Endothelial cell of umbilical vein (primary cell): ENCODE data around the gene LANCL1. TPM values are rescaled to one million over a fixed set of nuclear protein-coding genes. Genes with fewer than 3 reads are reported as not detected.

Source experiments
- BruUV-seq: library from RNA; stranded (reverse); fragments of 400-500 nt; replicated peaks from 2 replicates; lab custom pipeline; 2021; lab: Mats Ljungman, UMichigan
- CTCF ChIA-PET: fragments of 300-600, 350-600 bp; sonication (Branson Sonifier 250); formaldehyde crosslinking; loops from one replicate; lab custom pipeline; 2021; ENCODE audit warnings: antibody characterized with exemption, inconsistent platforms; lab: Charles Lee
- POLR2A ChIA-PET: fragments of 300-600, 350-600 bp; sonication (Branson Sonifier 250); formaldehyde crosslinking; loops from one replicate; lab custom pipeline; 2021; ENCODE audit warnings: antibody characterized with exemption, inconsistent platforms; lab: Charles Lee
- DNase-seq: peaks from one replicate; pipeline ENCODE4 v3.0.0-alpha.2; 2011; ENCODE audit warnings: low read depth, low spot score
- FAIRE-seq: peaks from 2 replicates; lab custom pipeline; 2011; peaks lifted over from hg19 to GRCh38; lab: Jason Lieb, UNC
- H2AFZ ChIP-seq: 2 replicates; pipeline ENCODE4 v1.6.0; 2012; ENCODE audit warnings: low read depth, low read length, control low read depth, inconsistent platforms
- H3K27ac ChIP-seq: 2 replicates; pipeline ENCODE4 v1.5.1; 2011; ENCODE audit warnings: low read depth, mild to moderate bottlenecking, control low read depth, low read length, moderate library complexity; ENCODE audit not compliant: insufficient read depth
- H3K27me3 ChIP-seq, 2 experiments: 2 replicates each; pipeline versions ENCODE4 v1.6.0 to v1.6.1; 2011; ENCODE audit warnings: low read length in 2 of 2, mixed read lengths in 1 of 2; ENCODE audit not compliant: control insufficient read depth in 2 of 2, insufficient read depth in 2 of 2
- H3K36me3 ChIP-seq, 2 experiments: 2 replicates in 1 of 2; 3 replicates in 1 of 2; pipeline ENCODE4 v1.5.1; 2011; ENCODE audit warnings: low read length in 2 of 2, mild to moderate bottlenecking in 1 of 2, moderate library complexity in 1 of 2; ENCODE audit not compliant: control insufficient read depth in 2 of 2, insufficient read depth in 2 of 2; ENCODE audit errors: extremely low read depth in 1 of 2
- H3K4me1 ChIP-seq: 3 replicates; pipeline ENCODE4 v1.5.1; 2011; ENCODE audit warnings: mild to moderate bottlenecking, low read length; ENCODE audit not compliant: control insufficient read depth, insufficient read depth; ENCODE audit errors: extremely low read depth
- H3K4me2 ChIP-seq: 2 replicates; pipeline ENCODE4 v1.6.1; 2011; ENCODE audit warnings: low read length, control low read depth, mixed read lengths; ENCODE audit not compliant: insufficient read depth
- H3K4me3 ChIP-seq, 3 experiments: fragments of 200-600 bp in 1 of 3; sonication (generic), shearing (Covaris generic) in 1 of 3; replicated peaks in 1 of 3; 2 replicates each; pipeline ENCODE4 v1.5.1; 2011 to 2016; ENCODE audit warnings: control low read depth in 3 of 3, low read length in 3 of 3, mild to moderate bottlenecking in 2 of 3, inconsistent platforms in 1 of 3, low read depth in 1 of 3, moderate library complexity in 1 of 3; ENCODE audit not compliant: insufficient read depth in 1 of 3
- H3K79me2 ChIP-seq: 2 replicates; pipeline ENCODE4 v1.6.0; 2012; ENCODE audit warnings: low read length, inconsistent platforms; ENCODE audit not compliant: control insufficient read depth, insufficient read depth
- H3K9ac ChIP-seq: replicated peaks from 2 replicates; pipeline ENCODE3; 2011; ENCODE audit warnings: low read length, control low read depth; ENCODE audit not compliant: insufficient read depth; ENCODE audit errors: extremely low read depth
- H3K9me1 ChIP-seq: replicated peaks from 3 replicates; pipeline ENCODE4 v1.6.0; 2011; ENCODE audit warnings: mild to moderate bottlenecking, low read length; ENCODE audit not compliant: control insufficient read depth, insufficient read depth; ENCODE audit errors: extremely low read depth
- H3K9me3 ChIP-seq: replicated peaks from 2 replicates; pipeline ENCODE4 v1.5.1; 2012; ENCODE audit warnings: low read length, inconsistent platforms; ENCODE audit not compliant: control insufficient read depth, insufficient read depth
- H4K20me1 ChIP-seq: replicated peaks from 2 replicates; pipeline ENCODE3; 2011; ENCODE audit warnings: mild to moderate bottlenecking, low read length; ENCODE audit not compliant: control insufficient read depth, insufficient read depth; ENCODE audit errors: extremely low read depth
- FOS ChIP-seq: IDR thresholded peaks from 2 replicates; pipeline ENCODE4 v1.6.1; 2011; ENCODE audit warnings: mild to moderate bottlenecking, low read length, moderate library complexity, borderline replicate concordance; ENCODE audit not compliant: insufficient read depth
- MAX ChIP-seq: IDR thresholded peaks from 2 replicates; pipeline ENCODE4 v1.6.1; 2011; ENCODE audit not compliant: insufficient read depth, insufficient read length
- POLR2A ChIP-seq: IDR thresholded peaks from 2 replicates; pipeline ENCODE4 v1.6.1; 2012; ENCODE audit warnings: low read depth, mild to moderate bottlenecking, control low read depth, low read length
- POLR2AphosphoS5 ChIP-seq: IDR thresholded peaks from 2 replicates; pipeline ENCODE4 v1.6.1; 2012; ENCODE audit warnings: low read depth, mild to moderate bottlenecking, control low read depth, low read length, moderate library complexity; ENCODE audit not compliant: insufficient read depth
- dilution Hi-C: fragments of 300-500 bp; cut with MboI; formaldehyde crosslinking; loops from one replicate; pipeline ENCODE4 v1.15.0; 2019; ENCODE audit warnings: low sequenced_read_pairs; ENCODE audit not compliant: extremely low pct_ligation_motif_present
- intact Hi-C: fragments of 100-400 bp; cut with micrococcal nuclease; formaldehyde crosslinking; loops from one replicate; pipeline ENCODE4 v1.10.0; 2022
- polyA plus RNA-seq, 4 experiments: library from polyadenylated mRNA; depleted of rRNA in 3 of 4; stranded (reverse) in 3 of 4; unstranded in 1 of 4; fragments of >200 nt; gene quantifications; 2 replicates each; pipeline versions ENCODE4 v1.2.1 to v1.2.3, GENCODE V29; 2011 to 2012; ENCODE audit warnings: missing spikeins in 1 of 4
- total RNA-seq: library from RNA; stranded (reverse); gene quantifications from 2 replicates; pipeline ENCODE4 v1.2.3, GENCODE V29; 2021

LANCL1 gene
- total and polyA plus RNA-seq, 2 donors (not counting 3 experiments of a cell fraction or from before 2014, with no cell fraction given) = 22.9 to 24.2 TPM

- Histone ChIP-seq H3K9me1 (no peaks in the 10 kb centered on the region), H2AFZ (no peak overlapping the region), H3K9ac (no peak overlapping the region), H3K4me3 (no peak overlapping the region), H3K9me3 (no peaks in the 10 kb centered on the region), H3K4me1 (no peaks in the 10 kb centered on the region), H3K27ac (no peak overlapping the region), H4K20me1 (no peaks in the 10 kb centered on the region), H3K79me2 (no peaks in the 10 kb centered on the region), H3K36me3 (no peaks in the 10 kb centered on the region), H3K27me3 (no peaks in the 10 kb centered on the region), H3K4me2 (no peak overlapping the region)
- no TSS peak for BruUV-seq
- intact Hi-C loops = no loop called here
- TF ChIP-seq FOS = no peak
- TF ChIP-seq POLR2AphosphoS5 = no peak
- POLR2A ChIA-PET = no interaction called here
- FAIRE-seq = no peak
- CTCF ChIA-PET = interaction anchor here (1.0 kb wide), 1 partner anchor 43 kb away, joined by 4 read pairs; no protein-coding TSS in a partner anchor
- DNase-seq = no peak
- dilution Hi-C loops = no loop called here
Observed at GRCh38 chr2:210460322-210461227, 16.0 kb downstream of the LANCL1 start.

GRCh38 chr2:210459880-210460279 is 16.7 kb downstream of the LANCL1 start:
- no peaks in the 10 kb centered on the region for H4K20me1 ChIP-seq
- H3K9me3 ChIP-seq = no peaks in the 10 kb centered on the region
- H3K27ac ChIP-seq = no peak overlapping the region
- no peak for TF ChIP-seq POLR2A
- TF ChIP-seq MAX = no peak
- no peak for FAIRE-seq
- H3K9me1 ChIP-seq = no peaks in the 10 kb centered on the region
- DNase-seq = no peak
- peaks cover 0 to under 1% of the 10 kb centered on the region in 2 experiments for H3K36me3 ChIP-seq
- BruUV-seq = no TSS peak
- H2AFZ ChIP-seq = no peak overlapping the region
- dilution Hi-C loops = no loop called here
- POLR2A ChIA-PET = no interaction called here
- H3K27me3 ChIP-seq = no peaks in the 10 kb centered on the region
- intact Hi-C loops = no loop called here
- H3K4me3 ChIP-seq = no peak overlapping the region
- H3K9ac ChIP-seq = no peak overlapping the region
- no peaks in the 10 kb centered on the region for H3K4me1 ChIP-seq
- H3K79me2 ChIP-seq = no peaks in the 10 kb centered on the region
- H3K4me2 ChIP-seq = no peak overlapping the region
- CTCF ChIA-PET = interaction anchor here (1.0 kb wide), 1 partner anchor 44 kb away, joined by 4 read pairs; no protein-coding TSS in a partner anchor
